ENCODE results near the gene RCE1.
"Not testable (repeated sequence)": the region's sequence is repeated elsewhere in the genome, so short reads cannot be mapped to it uniquely, and the experiment has no call there.

Gene RCE1, protein sequence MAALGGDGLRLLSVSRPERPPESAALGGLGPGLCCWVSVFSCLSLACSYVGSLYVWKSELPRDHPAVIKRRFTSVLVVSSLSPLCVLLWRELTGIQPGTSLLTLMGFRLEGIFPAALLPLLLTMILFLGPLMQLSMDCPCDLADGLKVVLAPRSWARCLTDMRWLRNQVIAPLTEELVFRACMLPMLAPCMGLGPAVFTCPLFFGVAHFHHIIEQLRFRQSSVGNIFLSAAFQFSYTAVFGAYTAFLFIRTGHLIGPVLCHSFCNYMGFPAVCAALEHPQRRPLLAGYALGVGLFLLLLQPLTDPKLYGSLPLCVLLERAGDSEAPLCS
- 22.0 to 47.3 reads per million in 2 donors for total RNA-seq

- DNase-seq = peak; percentile 91
Observed at GRCh38 chr11:66842896-66843775, at the start of gene RCE1. Gene RCE1 (plus strand): TSS chr11:66843441. CDS start chr11:66843456, 15 bp downstream.

DNA sequence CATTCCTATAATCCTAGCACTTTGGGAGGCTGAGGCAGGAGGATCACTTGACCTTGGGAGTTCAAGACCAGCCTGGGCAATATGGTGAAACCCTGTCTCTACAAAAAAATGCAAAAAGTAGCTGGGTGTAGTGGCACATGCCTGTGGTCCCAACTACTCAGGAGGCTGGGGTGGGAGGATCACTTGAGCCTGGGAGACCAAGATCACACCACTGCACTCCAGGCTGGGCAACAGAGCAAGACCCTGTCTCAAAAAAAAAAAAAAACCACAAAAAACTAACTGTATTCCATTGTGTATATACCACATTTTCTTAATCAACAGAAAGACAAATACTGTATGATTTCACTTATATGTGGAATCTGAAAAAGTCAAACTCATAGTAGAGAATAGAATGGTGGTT is 43.4 kb upstream of the RCE1 start:
- not testable (repeated sequence) for DNase-seq

DNA sequence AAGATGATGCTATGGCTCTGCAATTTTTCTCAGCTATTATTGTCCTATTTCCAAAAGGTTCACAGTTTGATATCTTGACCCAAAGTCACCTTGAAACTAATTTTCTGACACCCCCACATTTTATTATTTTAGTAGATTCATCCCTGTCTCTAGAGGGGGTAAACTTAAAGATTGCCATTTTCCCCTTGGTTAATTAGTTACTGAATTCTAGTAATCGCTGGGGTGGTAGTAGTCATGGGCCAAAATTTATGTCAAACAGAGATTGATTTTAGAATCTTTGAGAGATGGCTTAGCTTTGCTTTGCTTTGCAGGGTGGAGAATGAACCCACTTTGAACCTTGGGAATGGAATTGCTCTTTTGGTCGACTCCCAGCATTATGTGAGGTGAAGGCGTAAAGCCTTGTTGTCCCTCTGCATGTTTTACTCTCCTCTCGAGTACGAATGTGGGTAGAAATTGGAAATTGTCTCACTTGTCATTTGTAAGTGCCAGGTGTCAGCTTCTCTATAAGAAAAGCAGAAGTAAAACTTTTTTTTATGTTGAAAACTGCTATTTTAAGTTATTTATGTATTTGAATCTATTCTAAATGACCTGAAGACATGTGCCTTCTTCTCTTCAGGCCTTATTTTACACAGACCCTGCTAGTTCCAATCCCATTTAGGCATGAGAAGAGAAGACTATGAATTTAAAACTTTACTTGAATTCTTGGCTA is 42.4 kb upstream of the RCE1 start:
- DNase-seq = no peak

- DNase-seq = no peak
Observed at GRCh38 chr11:66809592-66809991, 33.6 kb upstream of the RCE1 start.

- DNase-seq = no peak
Observed at GRCh38 chr11:66810576-66811185, 32.6 kb upstream of the RCE1 start.

DNA sequence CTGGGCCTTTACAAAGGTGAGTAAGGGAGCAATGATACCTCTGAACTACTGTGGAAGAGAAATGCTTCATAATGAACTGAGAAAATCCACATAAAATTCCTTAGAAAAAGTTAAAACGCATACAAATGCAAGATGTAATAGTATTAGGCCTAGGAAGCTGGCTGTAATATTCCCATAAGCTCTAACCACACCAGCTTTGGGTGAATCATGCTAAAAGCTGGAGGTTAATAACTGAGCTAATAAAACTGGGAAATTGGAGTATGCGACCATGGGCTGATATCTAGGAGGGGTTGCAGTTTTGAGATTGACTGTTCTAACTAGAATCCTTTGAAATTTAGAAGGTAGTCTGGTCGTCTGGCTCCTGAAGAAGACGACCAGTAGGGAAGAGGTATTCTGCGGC is 28.6 kb upstream of the RCE1 start:
- DNase-seq = no peak

- DNase-seq = no peak
Observed at GRCh38 chr11:66815646-66816045, 27.6 kb upstream of the RCE1 start.

DNA sequence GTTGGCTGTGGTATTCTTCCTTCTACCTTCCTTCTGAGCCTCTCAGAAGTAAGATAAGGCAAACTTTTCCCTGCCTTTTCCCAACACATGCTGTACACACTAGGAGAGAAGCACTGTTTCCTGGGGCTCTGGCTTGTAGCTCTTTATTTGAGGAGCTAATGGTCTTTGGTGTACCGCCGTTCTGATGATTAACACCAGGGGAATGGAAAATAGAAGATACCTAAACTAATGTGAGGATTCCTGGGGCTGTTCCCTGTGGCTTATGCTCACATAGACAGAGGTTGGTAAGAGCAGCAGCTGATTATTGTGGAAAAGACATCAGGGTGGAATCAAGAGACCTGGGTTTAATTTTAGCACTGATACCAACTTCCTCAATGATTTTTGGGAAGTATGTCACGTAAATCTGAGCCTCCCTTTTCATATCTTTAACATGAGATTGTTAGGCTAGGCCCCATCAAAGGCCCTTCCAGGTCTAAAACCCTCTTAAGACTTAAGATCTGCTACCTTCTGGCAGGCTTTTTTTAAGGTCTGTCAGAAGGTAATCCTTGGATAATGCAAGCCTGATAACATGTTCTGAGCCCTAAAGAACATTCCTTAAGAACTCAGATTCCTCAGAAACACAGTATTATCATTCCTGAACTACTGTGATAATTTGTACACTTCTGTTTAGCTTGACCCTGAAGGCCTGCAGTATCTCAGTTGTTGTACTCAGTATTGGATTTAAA is 24.8 kb upstream of the RCE1 start:
- DNase-seq = no peak

DNA sequence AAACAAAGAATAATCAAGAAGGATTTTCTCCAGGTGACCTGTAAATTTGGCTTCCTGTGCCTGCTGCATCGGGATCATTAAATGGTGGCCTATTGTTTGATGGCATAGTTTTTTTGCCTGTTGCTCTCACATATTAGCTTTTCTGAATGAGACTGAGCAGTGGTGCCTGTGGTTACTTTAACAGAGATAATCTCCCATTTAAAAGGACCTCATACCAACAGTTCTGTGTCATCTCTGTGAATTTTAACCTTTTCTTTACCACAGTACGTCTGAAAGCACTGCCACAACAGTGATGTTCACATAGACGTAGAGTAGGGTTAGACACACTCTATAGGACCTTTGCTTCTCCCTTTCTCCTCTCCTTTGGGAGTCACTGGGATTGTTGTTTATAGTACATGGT is 22.9 kb upstream of the RCE1 start:
- no peak for DNase-seq

- DNase-seq = no peak
Observed at GRCh38 chr11:66820901-66821300, 22.3 kb upstream of the RCE1 start.

GRCh38 chr11:66823700-66824099 is 19.5 kb upstream of the RCE1 start:
- no peak for DNase-seq

GRCh38 chr11:66824573-66824972 is 18.7 kb upstream of the RCE1 start:
- DNase-seq = not testable (repeated sequence)

- no peak for DNase-seq
Observed at GRCh38 chr11:66834539-66834845, 8.7 kb upstream of the RCE1 start.

GRCh38 chr11:66834943-66835342 is 8.3 kb upstream of the RCE1 start:
- no peak for DNase-seq

DNA sequence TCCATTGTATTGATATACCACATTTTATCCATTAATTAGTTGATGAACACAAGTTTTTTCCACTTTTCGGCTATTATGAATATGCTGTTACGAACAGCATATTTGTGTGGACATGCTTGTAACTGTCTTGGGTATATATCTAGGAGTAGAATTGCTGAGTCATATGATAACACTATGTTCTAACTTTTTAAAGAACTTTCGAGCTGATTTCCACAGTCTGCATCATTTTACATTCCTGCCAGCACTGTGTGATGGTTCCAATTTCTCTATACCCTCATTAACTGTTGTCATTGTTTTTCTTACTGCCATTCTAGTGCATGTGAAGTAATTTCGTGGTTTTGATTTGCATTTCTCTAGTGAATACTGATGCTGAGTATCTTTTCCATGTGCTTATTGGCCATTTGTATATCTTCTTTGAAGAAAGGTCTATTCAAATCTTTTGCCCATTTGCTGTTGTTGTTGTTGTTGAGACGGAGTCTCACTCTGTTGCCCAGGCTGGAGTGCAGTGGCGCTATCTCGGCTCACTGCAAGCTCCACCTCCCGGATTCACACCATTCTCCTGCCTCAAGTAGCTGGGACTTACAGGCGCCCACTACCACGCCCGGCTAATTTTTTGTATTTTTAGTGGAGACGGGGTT is 7.4 kb upstream of the RCE1 start:
- no peak for DNase-seq

DNA sequence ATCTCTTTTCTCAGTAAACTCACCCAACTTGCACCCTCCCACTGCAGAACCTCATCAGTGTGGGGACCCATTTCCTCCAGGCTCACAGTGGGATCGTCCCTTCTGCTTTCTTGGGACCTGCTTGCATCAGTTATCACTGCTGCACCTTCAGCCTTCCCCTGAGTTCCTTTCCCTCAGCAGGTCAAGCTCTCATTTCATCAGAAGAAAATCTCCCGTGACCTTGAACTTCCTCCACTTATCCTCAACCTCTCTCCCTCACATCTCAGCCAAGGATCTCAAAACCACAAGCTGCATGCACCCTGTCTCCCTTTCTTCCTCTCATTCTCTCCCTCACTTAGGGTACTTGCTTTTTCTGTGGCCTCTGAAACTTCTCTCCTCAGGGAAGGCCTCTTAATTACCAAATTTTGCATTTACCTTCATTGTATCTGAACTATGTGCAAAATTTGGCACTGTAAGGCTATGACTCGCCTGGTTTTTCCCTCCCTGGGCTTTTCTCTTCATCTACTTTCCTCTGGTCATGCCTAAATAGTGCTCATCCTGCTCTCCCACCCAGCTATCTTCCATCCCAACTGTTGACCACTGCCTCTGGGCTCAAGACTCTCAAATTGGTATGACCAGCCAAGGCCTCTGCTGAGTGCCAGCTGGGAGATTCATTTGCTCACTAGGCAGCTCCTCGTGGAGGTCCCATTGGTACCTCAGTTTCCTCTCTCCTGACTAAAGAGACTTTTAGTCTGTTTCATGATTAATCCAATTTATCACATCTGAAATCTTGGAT is 2.7 kb upstream of the RCE1 start:
- no peak for DNase-seq

DNA sequence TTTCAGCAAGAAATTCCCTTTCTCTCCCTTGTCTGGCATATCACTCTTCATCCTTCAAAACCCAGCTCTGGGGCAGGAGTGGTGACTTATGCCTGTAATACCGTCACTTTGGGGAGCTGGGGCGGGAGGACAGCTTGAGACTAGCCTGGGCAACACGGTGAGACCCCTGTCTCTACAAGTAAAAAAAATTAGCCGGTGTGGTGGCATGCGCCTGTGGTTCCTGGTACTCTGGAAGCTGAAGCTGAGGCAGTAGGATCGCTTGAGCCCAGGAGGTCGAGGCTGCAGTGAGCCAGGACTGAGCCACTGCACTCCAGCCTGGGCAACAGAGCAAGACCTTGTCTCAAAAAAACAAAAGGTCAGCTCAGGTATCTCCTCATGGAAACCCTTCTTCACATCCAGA is 1.4 kb upstream of the RCE1 start:
- DNase-seq = no peak

DNA sequence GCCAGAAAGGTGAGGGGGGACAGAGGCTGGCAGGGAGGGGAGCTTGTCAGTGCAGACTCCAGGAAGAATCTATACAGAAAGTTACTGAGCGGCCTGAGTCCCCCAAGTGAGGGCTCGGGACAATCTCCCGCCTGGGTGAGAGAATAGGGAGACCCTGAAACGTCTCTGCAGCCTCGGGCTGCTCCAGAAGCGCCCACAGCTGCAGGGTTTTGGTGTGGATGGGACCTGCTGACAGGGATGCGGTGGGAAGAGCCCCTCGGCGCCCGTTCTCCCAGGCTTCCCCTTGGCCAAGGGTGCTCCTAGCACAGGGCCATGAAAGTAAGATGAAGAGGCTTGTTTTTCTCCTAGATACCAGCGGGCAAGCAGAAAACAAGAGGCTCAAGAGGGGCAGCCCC is 743 bp upstream of the RCE1 start:
- DNase-seq = no peak

- no peak for DNase-seq
Observed at GRCh38 chr11:66843776-66844495, 695 bp downstream of the RCE1 start.

DNA sequence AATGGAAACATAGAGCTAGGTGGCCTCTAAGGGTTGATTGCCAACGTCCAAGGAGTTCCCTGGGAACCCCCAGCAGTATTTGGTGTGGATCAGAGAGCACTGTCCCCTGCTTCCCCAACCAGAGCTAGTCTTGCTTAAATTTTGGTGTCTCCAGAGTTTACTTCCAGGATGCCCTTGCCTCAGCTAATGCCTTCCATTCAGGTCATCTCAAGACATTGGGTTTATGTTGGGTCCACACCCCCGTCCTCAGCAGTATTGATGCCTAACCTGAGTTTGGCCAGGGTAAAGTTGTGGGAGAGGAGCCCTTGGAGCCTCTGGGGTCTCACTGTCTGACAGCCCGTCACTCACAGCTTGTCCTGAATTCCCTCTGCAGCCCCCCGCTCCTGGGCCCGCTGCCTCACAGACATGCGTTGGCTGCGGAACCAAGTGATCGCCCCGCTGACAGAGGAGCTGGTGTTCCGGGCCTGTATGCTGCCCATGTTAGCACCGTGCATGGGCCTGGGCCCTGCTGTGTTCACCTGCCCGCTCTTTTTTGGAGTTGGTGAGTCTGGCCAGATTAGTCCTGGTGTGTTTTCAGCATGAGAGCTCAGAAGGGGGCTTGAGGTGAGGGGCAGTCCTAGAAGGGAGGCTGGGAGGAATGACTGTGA is 1.4 kb downstream of the RCE1 start:
- DNase-seq = no peak

All from T-helper 9 cell (primary cell).